DOHH2 (cell line): ENCODE results near the gene PRKAR1B.

Experiments
- H3F3A ChIP-seq: fragments of 200-600 bp; sonication (generic), shearing (Covaris generic); 2 replicates; pipeline ENCODE4 v1.6.0; 2016; ENCODE audit warnings: antibody characterized with exemption, mild to moderate bottlenecking; ENCODE audit not compliant: control insufficient read depth, insufficient read depth
- H3K27ac ChIP-seq: fragments of 200-600 bp; sonication (generic); 2 replicates; pipeline ENCODE4 v1.5.1; 2014; ENCODE audit warnings: low read depth, mild to moderate bottlenecking, low read length, moderate library complexity
- H3K27me3 ChIP-seq: fragments of 200-600 bp; sonication (generic); 2 replicates; pipeline ENCODE4 v1.6.1; 2014; ENCODE audit warnings: mild to moderate bottlenecking, low read length, mixed read lengths; ENCODE audit not compliant: control insufficient read depth
- H3K36me3 ChIP-seq: fragments of 200-600 bp; sonication (generic); 2 replicates; pipeline ENCODE4 v1.6.1; 2014; ENCODE audit warnings: mild to moderate bottlenecking, low read length, moderate library complexity, mixed read lengths; ENCODE audit not compliant: control insufficient read depth
- H3K4me1 ChIP-seq: fragments of 200-600 bp; sonication (generic); 2 replicates; pipeline ENCODE4 v1.6.1; 2014; ENCODE audit warnings: mild to moderate bottlenecking, low read length, mixed read lengths; ENCODE audit not compliant: control insufficient read depth
- H3K4me2 ChIP-seq: fragments of 200-600 bp; sonication (generic); 2 replicates; pipeline ENCODE4 v1.6.0; 2014; ENCODE audit warnings: mild to moderate bottlenecking, low read length, moderate library complexity
- H3K4me3 ChIP-seq: fragments of 200-600 bp; sonication (generic); 2 replicates; pipeline ENCODE4 v1.5.1; 2014; ENCODE audit warnings: mild to moderate bottlenecking, low read length, mixed read lengths
- H3K79me2 ChIP-seq: fragments of 200-600 bp; sonication (generic); 2 replicates; pipeline ENCODE4 v1.6.1; 2014; ENCODE audit warnings: mild to moderate bottlenecking, low read length, mixed read lengths; ENCODE audit not compliant: control insufficient read depth
- H3K9me2 ChIP-seq: fragments of 200-600 bp; sonication (generic); replicated peaks from 2 replicates; pipeline ENCODE4 v1.6.1; 2014; ENCODE audit warnings: mild to moderate bottlenecking, low read length, mixed read lengths; ENCODE audit not compliant: control insufficient read depth
- H3K9me3 ChIP-seq: fragments of 200-600 bp; sonication (generic); 2 replicates; pipeline ENCODE4 v1.6.1; 2014; ENCODE audit warnings: antibody characterized with exemption, low read length, mixed read lengths; ENCODE audit not compliant: control insufficient read depth, insufficient read depth
- H4K20me1 ChIP-seq: fragments of 200-600 bp; sonication (generic); 2 replicates; pipeline ENCODE4 v1.6.0; 2014; ENCODE audit warnings: low read depth, mild to moderate bottlenecking, antibody characterized with exemption, low read length, moderate library complexity; ENCODE audit not compliant: control insufficient read depth, insufficient read depth
- CTCF ChIP-seq: fragments of 200-600 bp; sonication (generic); IDR thresholded peaks from one replicate; pipeline ENCODE4 v1.5.1; 2014; ENCODE audit warnings: antibody characterized with exemption, mild to moderate bottlenecking, low read depth, low read length; ENCODE audit not compliant: poor library complexity, severe bottlenecking
- EZH2phosphoT487 ChIP-seq: fragments of 200-600 bp; sonication (generic); IDR thresholded peaks from 2 replicates; pipeline ENCODE4 v1.6.1; 2017; ENCODE audit warnings: borderline replicate concordance, mild to moderate bottlenecking, antibody characterized with exemption, low read length, moderate library complexity, mixed read lengths

PRKAR1B gene

DNA sequence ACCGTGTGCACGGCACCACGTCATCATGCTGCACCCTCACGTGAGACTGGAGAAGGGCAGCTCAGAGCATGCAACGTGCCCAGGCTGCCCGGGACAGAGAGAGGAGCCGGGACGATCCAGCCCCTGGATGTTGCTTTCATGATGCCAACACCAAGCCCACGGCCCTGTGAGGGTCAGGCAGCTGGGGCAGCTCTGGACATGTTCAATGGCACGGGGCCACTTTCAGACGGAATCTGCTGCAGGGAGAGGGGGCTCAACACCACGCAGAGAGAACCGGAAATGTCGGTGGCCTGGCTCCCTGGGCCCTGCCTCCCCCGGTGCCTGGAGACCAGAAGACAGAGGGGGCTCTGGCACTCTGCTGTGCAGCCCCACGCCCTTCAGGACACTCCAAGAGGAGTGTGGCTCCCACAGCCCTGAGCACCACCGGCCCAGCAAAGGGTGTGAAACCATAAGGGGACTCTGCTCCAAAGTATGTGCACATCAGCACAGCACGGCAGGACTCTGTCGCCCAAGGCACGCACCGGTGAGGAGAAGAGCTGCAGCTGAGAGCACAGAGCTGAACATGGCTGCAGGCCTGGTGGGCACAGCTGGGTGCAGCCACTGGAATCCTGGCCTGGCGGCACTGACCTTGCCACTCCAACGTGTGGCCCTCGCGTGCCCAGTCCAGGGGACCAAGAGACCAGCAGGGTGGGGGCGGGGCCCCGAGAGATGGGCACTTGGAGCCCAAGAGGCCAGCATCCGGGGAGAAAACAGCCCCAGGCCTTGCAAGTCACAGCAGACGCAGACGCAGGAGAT lies 137.1 kb downstream of the PRKAR1B start:
- H3K27me3 ChIP-seq = no peaks in the 10 kb centered on the region
- no peaks in the 10 kb centered on the region for H3K4me1 ChIP-seq
- peaks cover 82% of the 10 kb centered on the region for H3K36me3 ChIP-seq
- TF ChIP-seq EZH2phosphoT487 (no peak), CTCF (no peak)
- H3K27ac ChIP-seq = no peak overlapping the region
- no peaks in the 10 kb centered on the region for H3F3A ChIP-seq
- peaks cover 33% of the 10 kb centered on the region; the same call in 1 of the 2 replicates for H3K9me3 ChIP-seq
- no peaks in the 10 kb centered on the region for H3K79me2 ChIP-seq
- no peak overlapping the region for H3K4me3 ChIP-seq
- H4K20me1 ChIP-seq = no peaks in the 10 kb centered on the region
- no peaks in the 10 kb centered on the region for H3K9me2 ChIP-seq
- H3K4me2 ChIP-seq = no peak overlapping the region

DNA sequence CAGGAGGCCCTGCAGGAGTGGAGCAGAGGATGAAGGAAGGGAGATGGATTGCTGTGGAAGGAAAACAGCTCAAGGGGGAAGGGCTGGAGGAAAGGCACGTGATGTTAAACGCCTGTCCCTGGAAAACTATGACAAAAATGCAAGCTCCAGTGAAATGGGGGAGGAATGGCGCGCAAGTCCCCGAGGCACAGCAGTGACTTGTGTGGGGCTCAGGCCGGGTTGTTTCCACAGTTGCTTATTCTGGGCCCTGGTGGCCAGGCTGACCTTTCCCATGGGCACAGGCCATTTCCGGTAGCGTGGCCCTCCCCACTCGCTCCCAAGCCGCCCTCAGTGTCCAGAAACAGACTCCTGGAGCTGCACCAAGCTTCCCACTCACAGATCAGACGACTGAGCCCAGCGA lies 139.3 kb downstream of the PRKAR1B start:
- H3K79me2 ChIP-seq = no peaks in the 10 kb centered on the region
- no peak overlapping the region for H3K4me2 ChIP-seq
- peaks cover 92% of the 10 kb centered on the region for H3K36me3 ChIP-seq
- peaks cover 33% of the 10 kb centered on the region; the same call in 1 of the 2 replicates for H3K9me3 ChIP-seq
- no peaks in the 10 kb centered on the region for H3K27me3 ChIP-seq
- no peaks in the 10 kb centered on the region for H3F3A ChIP-seq
- no peaks in the 10 kb centered on the region for H3K4me1 ChIP-seq
- no peaks in the 10 kb centered on the region for H4K20me1 ChIP-seq
- no peak overlapping the region for H3K4me3 ChIP-seq
- H3K9me2 ChIP-seq = no peaks in the 10 kb centered on the region
- no peak for TF ChIP-seq CTCF
- TF ChIP-seq EZH2phosphoT487 = no peak
- no peak overlapping the region for H3K27ac ChIP-seq

GRCh38 chr7:586494-586893 lies 140.6 kb downstream of the PRKAR1B start:
- Histone ChIP-seq H3K9me2 (no peaks in the 10 kb centered on the region), H3K4me2 (no peak overlapping the region), H3F3A (no peaks in the 10 kb centered on the region), H3K27me3 (no peaks in the 10 kb centered on the region), H3K4me3 (no peak overlapping the region), H3K27ac (no peak overlapping the region), H3K9me3 (peaks cover 26% of the 10 kb centered on the region; the same call in 1 of the 2 replicates), H4K20me1 (no peaks in the 10 kb centered on the region), H3K79me2 (no peaks in the 10 kb centered on the region), H3K4me1 (no peaks in the 10 kb centered on the region), H3K36me3 (peaks cover 85% of the 10 kb centered on the region)
- TF ChIP-seq EZH2phosphoT487 (no peak), CTCF (no peak)
